Cardiac muscle cell (in vitro differentiated cells and primary cell): ENCODE results near the gene FAM89B. TPM values are rescaled to one million over a fixed set of nuclear protein-coding genes. Genes with fewer than 3 reads are reported as not detected.

Experiments
- DNase-seq, 2 donors: peaks; one replicate each; pipeline versions ENCODE4 v3.0.0 to v3.0.0-alpha.2; 2010 to 2017; ENCODE audit warnings: low read depth in 1 of 2, low spot score in 1 of 2
- H3K27ac ChIP-seq: fragments of 200-600 bp; sonication (generic); 2 replicates; pipeline ENCODE4 v1.5.1; 2016
- H3K27me3 ChIP-seq: fragments of 200-600 bp; sonication (generic); 2 replicates; pipeline ENCODE4 v1.6.0; 2016; ENCODE audit warnings: control low read depth
- H3K36me3 ChIP-seq: fragments of 200-600 bp; sonication (generic); 2 replicates; pipeline ENCODE4 v1.5.1; 2016; ENCODE audit warnings: control low read depth
- H3K4me1 ChIP-seq: fragments of 200-600 bp; sonication (generic); 2 replicates; pipeline ENCODE4 v1.8.1; 2017; ENCODE audit warnings: low read depth, mild to moderate bottlenecking, mixed run types
- H3K4me3 ChIP-seq: fragments of 200-600 bp; sonication (generic); 2 replicates; pipeline ENCODE4 v1.5.1; 2016; ENCODE audit warnings: mild to moderate bottlenecking
- H3K9me3 ChIP-seq: fragments of 200-600 bp; sonication (generic); 2 replicates; pipeline ENCODE4 v1.5.1; 2017; ENCODE audit warnings: low read depth, mild to moderate bottlenecking, control low read depth
- CTCF ChIP-seq: IDR thresholded peaks from 2 replicates; pipeline ENCODE4 v1.5.1; 2012; ENCODE audit warnings: low read depth, mild to moderate bottlenecking, low read length
- polyA plus RNA-seq: library from polyadenylated mRNA; unstranded; fragments of >200 nt; fragmentation: Nextera tagmentation; extraction: Ambion mirVana; gene quantifications from 2 replicates; pipeline ENCODE4 v1.2.1, GENCODE V29; 2016
- total RNA-seq: library from RNA; depleted of rRNA; stranded (reverse); fragments of >200 nt; gene quantifications from 2 replicates; pipeline ENCODE4 v1.2.3, GENCODE V29; 2016

The FAM89B gene
- total and polyA plus RNA-seq, 2 experiments from 2014 or later: 42.9 to 132 TPM

DNA sequence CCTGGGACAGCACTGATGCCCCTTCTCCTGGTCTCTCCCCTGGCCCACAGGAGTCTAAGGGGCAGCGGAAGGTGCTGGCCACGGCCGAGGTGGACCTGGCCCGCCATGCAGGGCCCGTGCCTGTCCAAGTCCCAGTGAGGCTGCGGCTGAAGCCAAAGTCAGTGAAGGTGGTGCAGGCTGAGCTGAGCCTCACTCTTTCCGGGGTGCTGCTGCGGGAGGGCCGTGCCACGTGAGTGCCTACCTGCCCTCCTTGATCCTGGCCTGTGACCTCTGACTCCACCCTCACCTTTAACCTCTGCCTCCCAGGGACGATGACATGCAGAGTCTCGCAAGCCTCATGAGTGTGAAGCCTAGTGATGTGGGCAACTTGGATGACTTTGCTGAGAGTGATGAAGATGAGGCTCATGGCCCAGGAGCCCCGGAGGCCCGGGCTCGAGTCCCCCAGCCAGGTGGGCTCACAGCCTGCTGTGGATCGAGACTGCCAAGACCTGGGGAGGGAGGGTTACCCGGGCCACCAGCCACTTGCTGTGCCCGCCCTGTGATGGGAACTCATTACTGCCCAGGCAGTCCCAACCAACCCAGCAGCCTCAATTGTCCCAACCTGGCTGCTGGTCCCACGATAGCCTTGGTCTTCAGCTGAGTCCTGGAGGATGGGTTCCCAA, 7.8 kb downstream of the FAM89B start:
- H3K27me3 ChIP-seq: peaks cover 39% of the 10 kb centered on the region
- no peak overlapping the region for H3K4me3 ChIP-seq
- H3K9me3 ChIP-seq: no peaks in the 10 kb centered on the region
- DNase-seq: no peak
- no peaks in the 10 kb centered on the region for H3K36me3 ChIP-seq
- H3K27ac ChIP-seq: no peak overlapping the region
- TF ChIP-seq CTCF: no peak
- peaks cover 8% of the 10 kb centered on the region for H3K4me1 ChIP-seq

- no peak for TF ChIP-seq CTCF
- no peak for DNase-seq
- Histone ChIP-seq H3K4me3 (no peak overlapping the region), H3K27ac (no peak overlapping the region), H3K4me1 (peaks cover 8% of the 10 kb centered on the region), H3K27me3 (peaks cover 43% of the 10 kb centered on the region), H3K9me3 (no peaks in the 10 kb centered on the region), H3K36me3 (no peaks in the 10 kb centered on the region)
These were observed 8.4 kb downstream of the FAM89B start for GRCh38 chr11:65580756-65581155.

GRCh38 chr11:65581928-65582327, 9.6 kb downstream of the FAM89B start:
- no peak for TF ChIP-seq CTCF
- no peaks in the 10 kb centered on the region for H3K36me3 ChIP-seq
- peaks cover 3% of the 10 kb centered on the region for H3K4me1 ChIP-seq

DNA sequence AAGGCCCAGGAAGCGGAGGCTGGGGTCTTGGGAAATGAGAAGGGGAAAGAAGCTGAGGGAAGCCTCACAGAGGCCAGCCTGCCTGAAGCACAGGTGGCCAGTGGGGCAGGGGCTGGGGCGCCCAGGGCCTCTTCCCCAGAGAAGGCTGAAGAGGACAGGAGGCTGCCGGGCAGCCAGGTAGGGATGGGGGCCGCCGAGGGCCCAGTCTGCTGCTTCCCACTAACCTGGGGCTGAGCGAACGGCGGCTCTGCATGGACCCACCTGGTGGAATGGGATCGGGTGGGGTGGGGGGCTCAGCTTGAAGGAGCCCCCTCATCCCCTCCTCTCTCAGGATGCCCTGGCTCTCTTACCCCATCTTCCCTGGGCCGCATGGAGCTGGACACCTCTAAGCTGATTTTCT, 11.3 kb downstream of the FAM89B start:
- H3K27me3 ChIP-seq: peaks cover 45% of the 10 kb centered on the region
- DNase-seq: no peak
- no peaks in the 10 kb centered on the region for H3K9me3 ChIP-seq
- peaks cover 17% of the 10 kb centered on the region for H3K4me1 ChIP-seq
- no peak overlapping the region for H3K4me3 ChIP-seq
- H3K27ac ChIP-seq: no peak overlapping the region
- no peaks in the 10 kb centered on the region for H3K36me3 ChIP-seq
- TF ChIP-seq CTCF: no peak

More at GRCh38 chr11:65581928-65582327, 9.6 kb downstream of the FAM89B start:
- Histone ChIP-seq H3K27ac (no peak overlapping the region), H3K4me3 (no peak overlapping the region), H3K9me3 (no peaks in the 10 kb centered on the region), H3K27me3 (peaks cover 45% of the 10 kb centered on the region)
- no peak for DNase-seq

GRCh38 chr11:65584106-65584505, 11.8 kb downstream of the FAM89B start:
- Histone ChIP-seq H3K4me3 (no peak overlapping the region), H3K27ac (no peak overlapping the region)

More at GRCh38 chr11:65584106-65584505, 11.8 kb downstream of the FAM89B start:
- Histone ChIP-seq H3K4me1 (peaks cover 17% of the 10 kb centered on the region), H3K36me3 (no peaks in the 10 kb centered on the region), H3K27me3 (peaks cover 45% of the 10 kb centered on the region), H3K9me3 (no peaks in the 10 kb centered on the region)
- no peak for DNase-seq
- no peak for TF ChIP-seq CTCF
